Smooth muscle cell (in vitro differentiated cells): ENCODE measurements around the gene RIC3. TPM values are rescaled to one million over a fixed set of nuclear protein-coding genes. Genes with fewer than 3 reads are reported as not detected.

ENCODE experiments used
- DNase-seq: peaks from one replicate; lab custom pipeline; 2025; ENCODE audit not compliant: unreplicated experiment; lab: John Stamatoyannopoulos, UW
- H2AFZ ChIP-seq: fragments of 200-600 bp; sonication (generic); 2 replicates; pipeline ENCODE4 v1.6.0; 2016; ENCODE audit warnings: antibody characterized with exemption, low read depth, mild to moderate bottlenecking
- H3F3A ChIP-seq: fragments of 200-600 bp; sonication (generic); 2 replicates; pipeline ENCODE4 v1.6.0; 2017; ENCODE audit warnings: antibody characterized with exemption, low read depth
- H3K27ac ChIP-seq: fragments of 200-600 bp; sonication (generic); 2 replicates; pipeline ENCODE4 v1.5.1; 2016; ENCODE audit warnings: low read depth, mild to moderate bottlenecking
- H3K27me3 ChIP-seq: fragments of 200-600 bp; sonication (generic); 2 replicates; pipeline ENCODE4 v1.6.1; 2016; ENCODE audit warnings: low read depth, mild to moderate bottlenecking
- H3K36me3 ChIP-seq: fragments of 200-600 bp; sonication (generic); 2 replicates; pipeline ENCODE4 v1.5.1; 2016; ENCODE audit warnings: low read depth
- H3K4me1 ChIP-seq: fragments of 200-600 bp; sonication (generic); 2 replicates; pipeline ENCODE4 v1.5.1; 2016; ENCODE audit warnings: low read depth
- H3K4me2 ChIP-seq: fragments of 200-600 bp; sonication (generic); 2 replicates; pipeline ENCODE4 v1.6.0; 2016; ENCODE audit warnings: mild to moderate bottlenecking
- H3K4me3 ChIP-seq: fragments of 200-600 bp; sonication (generic); 2 replicates; pipeline ENCODE4 v1.5.1; 2016; ENCODE audit warnings: mild to moderate bottlenecking
- H3K79me2 ChIP-seq: fragments of 200-600 bp; sonication (generic); 2 replicates; pipeline ENCODE4 v1.6.0; 2016; ENCODE audit warnings: low read depth, mild to moderate bottlenecking
- H3K9ac ChIP-seq: fragments of 200-600 bp; sonication (generic); 2 replicates; pipeline ENCODE4 v1.6.0; 2016; ENCODE audit warnings: low read depth
- H3K9me3 ChIP-seq: fragments of 200-600 bp; sonication (generic); replicated peaks from 2 replicates; pipeline ENCODE4 v1.5.1; 2016; ENCODE audit warnings: low read depth
- H4K20me1 ChIP-seq: fragments of 200-600 bp; sonication (generic); 2 replicates; pipeline ENCODE4 v1.6.0; 2016; ENCODE audit warnings: low read depth
- CTCF ChIP-seq: fragments of 200-600 bp; sonication (generic); IDR thresholded peaks from 2 replicates; pipeline ENCODE4 v1.5.1; 2017; ENCODE audit warnings: borderline replicate concordance, mild to moderate bottlenecking, antibody characterized with exemption; ENCODE audit not compliant: insufficient read depth, poor library complexity, severe bottlenecking
- WGBS: methylation state at CpG from one replicate; pipeline ENCODE4 v1.1.7; 2016; ENCODE audit warnings: low lambda C conversion rate; 5-methylcytosine and 5-hydroxymethylcytosine counted together
- polyA plus RNA-seq: library from polyadenylated mRNA; unstranded; fragments of >200 nt; fragmentation: Nextera tagmentation; extraction: Ambion mirVana; gene quantifications from 2 replicates; pipeline ENCODE4 v1.2.1, GENCODE V29; 2016
- total RNA-seq: library from RNA; depleted of rRNA; stranded (reverse); fragments of >200 nt; gene quantifications from 2 replicates; pipeline ENCODE4 v1.2.3, GENCODE V29; 2014

The RIC3 gene
- total and polyA plus RNA-seq, 2 experiments from 2014 or later: 0.35 to 3.1 TPM

- Histone ChIP-seq H3K79me2 (no peaks in the 10 kb centered on the region), H3K9ac (no peak overlapping the region), H3K4me2 (no peak overlapping the region), H3K36me3 (no peaks in the 10 kb centered on the region), H2AFZ (no peak overlapping the region), H3K4me3 (no peak overlapping the region), H3F3A (no peaks in the 10 kb centered on the region), H3K4me1 (no peaks in the 10 kb centered on the region), H3K27me3 (peaks cover 32% of the 10 kb centered on the region), H3K27ac (no peak overlapping the region), H3K9me3 (no peaks in the 10 kb centered on the region), H4K20me1 (no peaks in the 10 kb centered on the region)
- TF ChIP-seq CTCF: no peak
- WGBS: 94% methylated on average over 2 of the region's 2 CpGs
- DNase-seq: no peak
These were observed 30.9 kb upstream of the RIC3 start for GRCh38 chr11:8199676-8200075.

- Histone ChIP-seq H3K9ac (no peak overlapping the region), H3K36me3 (no peaks in the 10 kb centered on the region), H2AFZ (no peak overlapping the region), H3F3A (no peaks in the 10 kb centered on the region), H3K4me1 (peaks cover 3% of the 10 kb centered on the region), H3K4me3 (no peak overlapping the region), H3K27me3 (peaks cover 38% of the 10 kb centered on the region), H3K79me2 (no peaks in the 10 kb centered on the region), H3K9me3 (no peaks in the 10 kb centered on the region), H3K4me2 (no peak overlapping the region), H3K27ac (no peak overlapping the region), H4K20me1 (no peaks in the 10 kb centered on the region)
- DNase-seq: no peak
- no peak for TF ChIP-seq CTCF
These were observed 27.9 kb upstream of the RIC3 start for GRCh38 chr11:8196749-8197148.

- Histone ChIP-seq H3K27me3 (peaks cover 38% of the 10 kb centered on the region), H3K79me2 (no peaks in the 10 kb centered on the region), H3K27ac (no peak overlapping the region), H3F3A (no peaks in the 10 kb centered on the region), H4K20me1 (no peaks in the 10 kb centered on the region), H3K4me2 (no peak overlapping the region), H3K4me1 (peaks cover 3% of the 10 kb centered on the region), H3K4me3 (no peak overlapping the region), H3K36me3 (no peaks in the 10 kb centered on the region), H3K9ac (no peak overlapping the region), H3K9me3 (no peaks in the 10 kb centered on the region), H2AFZ (no peak overlapping the region)
- WGBS: 80% methylated on average over 4 of the region's 4 CpGs
- no peak for DNase-seq
- TF ChIP-seq CTCF: no peak
These were observed 26.1 kb upstream of the RIC3 start for GRCh38 chr11:8194956-8195355.

- no peak for DNase-seq
- H3K36me3 ChIP-seq: no peaks in the 10 kb centered on the region
- H3K4me3 ChIP-seq: no peak overlapping the region
- H3K27me3 ChIP-seq: peaks cover 34% of the 10 kb centered on the region
- H3K27ac ChIP-seq: no peak overlapping the region
- H3F3A ChIP-seq: no peaks in the 10 kb centered on the region
- H2AFZ ChIP-seq: no peak overlapping the region
- 58% methylated on average over 5 of the region's 5 CpGs for WGBS
- no peaks in the 10 kb centered on the region for H3K79me2 ChIP-seq
- no peak for TF ChIP-seq CTCF
- H3K4me1 ChIP-seq: peaks cover 3% of the 10 kb centered on the region
- H4K20me1 ChIP-seq: no peaks in the 10 kb centered on the region
- no peak overlapping the region for H3K9ac ChIP-seq
- no peaks in the 10 kb centered on the region for H3K9me3 ChIP-seq
- no peak overlapping the region for H3K4me2 ChIP-seq
These were observed 24.0 kb upstream of the RIC3 start for GRCh38 chr11:8192896-8193209.
